H54 (cell line): ENCODE data around the gene PARG.
"Not testable (repeated sequence)": the region's sequence is repeated elsewhere in the genome, so short reads cannot be mapped to it uniquely, and the experiment has no call there.

Experiments used
- DNase-seq: peaks from one replicate; pipeline ENCODE4 v3.0.0; 2011; ENCODE audit warnings: low spot score, mixed read lengths; ENCODE audit not compliant: insufficient read length
- FAIRE-seq: peaks from 3 replicates; lab custom pipeline; 2011; peaks lifted over from hg19 to GRCh38; lab: Jason Lieb, UNC
- POLR2A ChIP-seq: IDR thresholded peaks from 2 replicates; pipeline ENCODE4 v1.6.1; 2011; ENCODE audit warnings: low read depth, mild to moderate bottlenecking, low read length

The PARG gene

DNA sequence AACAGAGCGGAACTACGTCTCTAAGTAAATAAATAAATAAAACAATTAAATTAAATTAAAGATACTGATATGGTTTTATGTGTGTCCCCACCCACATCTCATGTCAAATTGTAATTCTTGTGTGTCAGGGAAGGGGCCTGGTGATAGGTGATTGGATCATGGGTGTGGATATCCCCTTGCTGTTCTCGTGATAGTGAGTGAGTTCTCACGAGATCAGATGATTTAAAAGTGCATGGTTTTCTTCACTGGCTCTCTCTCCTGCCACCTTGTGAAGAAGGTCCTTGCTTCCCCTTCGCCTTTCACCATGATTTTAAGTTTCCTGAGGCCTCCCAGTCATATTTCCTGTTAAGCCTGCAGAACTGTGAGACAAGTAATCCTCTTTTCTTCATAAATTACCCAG, 150.7 kb downstream of the PARG start:
- TF ChIP-seq POLR2A, result no peak
- FAIRE-seq, result no peak
- DNase-seq, result no peak

DNA sequence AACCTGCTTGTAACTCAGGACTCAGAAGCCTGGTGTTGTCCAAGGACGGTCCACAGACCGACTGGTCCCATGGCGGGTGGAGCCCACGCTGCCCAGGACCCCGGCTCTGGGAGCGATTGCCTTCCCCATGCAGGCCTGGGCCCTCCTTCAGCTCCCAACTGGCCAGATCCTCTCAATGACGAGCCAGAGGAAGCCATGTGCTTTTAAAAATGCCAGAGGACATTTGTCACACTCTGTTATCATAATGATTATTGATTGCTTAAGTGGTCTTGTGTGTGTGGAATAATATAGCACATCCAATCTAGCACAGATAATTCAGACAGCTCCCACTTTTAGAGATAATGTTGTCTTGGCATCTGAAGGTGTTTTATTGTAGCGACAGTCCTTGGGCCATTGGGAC, 157.1 kb downstream of the PARG start:
- FAIRE-seq, result no peak
- no peak for DNase-seq
- TF ChIP-seq POLR2A, result no peak

DNA sequence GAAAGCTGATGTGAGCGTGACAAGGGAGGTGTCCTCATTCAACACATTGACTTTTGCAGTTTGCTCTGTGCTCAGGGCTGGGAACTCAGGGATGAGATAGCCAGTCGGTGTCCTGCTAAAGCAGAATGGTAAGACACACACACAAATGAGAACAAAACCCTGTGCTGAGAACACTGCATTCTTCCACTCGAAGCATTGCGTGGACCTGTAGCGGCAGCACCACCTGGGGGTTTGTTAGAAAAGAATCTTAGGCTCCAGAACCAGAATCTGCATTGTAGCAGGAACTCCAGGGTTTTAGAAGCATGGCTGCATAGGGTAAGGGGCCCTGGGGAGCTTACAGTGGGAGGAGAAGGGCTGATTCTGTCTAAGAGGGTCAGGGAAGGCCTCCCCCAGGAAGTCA, 158.2 kb downstream of the PARG start:
- DNase-seq, result no peak
- no peak for TF ChIP-seq POLR2A
- FAIRE-seq, result no peak

DNA sequence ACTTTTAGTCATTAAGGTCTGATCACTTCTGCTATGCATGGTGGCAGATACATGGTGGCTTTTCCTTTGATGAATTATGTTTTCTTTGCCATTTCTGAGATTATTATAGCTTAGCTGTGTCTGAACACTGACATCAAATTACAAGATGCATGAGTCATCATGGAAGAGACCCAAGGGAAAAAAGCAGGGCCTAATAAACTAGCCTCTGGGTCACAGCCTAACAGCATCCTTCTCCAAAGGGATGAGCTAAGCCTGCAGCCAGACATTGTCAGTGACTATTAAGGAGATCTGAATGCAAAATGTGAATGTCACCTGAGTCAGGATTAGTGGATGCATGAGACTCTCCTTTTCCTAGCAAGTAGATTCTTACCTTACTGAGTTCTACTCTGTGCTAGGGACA, 160.6 kb downstream of the PARG start:
- FAIRE-seq, result no peak
- no peak for TF ChIP-seq POLR2A
- DNase-seq, result no peak

DNA sequence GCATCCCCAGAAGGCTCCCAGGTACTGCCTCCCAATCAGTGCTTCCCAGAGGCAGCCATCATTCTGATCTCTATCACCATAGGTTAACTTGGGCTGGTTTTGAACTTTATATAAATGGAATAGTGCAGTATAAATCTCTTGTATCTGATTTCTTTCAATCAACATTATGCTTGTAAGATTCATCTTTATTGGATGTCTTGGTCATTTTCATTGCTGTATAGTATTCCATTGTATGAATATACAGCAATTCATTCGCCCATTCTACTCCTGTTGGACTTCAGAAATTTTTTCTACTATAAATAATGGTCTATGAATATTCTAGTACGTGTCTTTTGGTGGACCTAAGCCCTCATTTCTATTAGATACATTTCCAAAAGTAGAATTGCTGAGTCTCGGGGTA, 163.6 kb downstream of the PARG start:
- TF ChIP-seq POLR2A, result no peak
- FAIRE-seq, result no peak
- DNase-seq, result no peak

DNA sequence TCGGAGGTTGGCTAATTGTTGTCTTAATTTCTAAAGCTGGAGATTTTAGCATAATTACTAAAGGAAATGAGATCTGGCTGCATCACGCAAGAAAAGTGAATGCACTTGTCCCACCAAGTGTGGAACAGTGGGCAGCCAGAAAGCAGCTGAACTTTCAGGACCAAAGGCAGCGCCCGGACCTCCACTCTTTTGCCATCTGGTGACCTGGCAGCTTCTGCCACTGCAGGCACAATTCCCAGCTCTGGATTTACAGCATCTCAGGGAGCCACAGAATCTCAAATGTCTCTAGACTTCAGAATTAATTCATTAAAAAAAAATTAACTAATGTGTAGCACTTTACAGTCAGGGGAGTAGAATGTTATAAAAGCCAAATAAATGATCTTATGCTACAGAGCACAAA, 165.0 kb downstream of the PARG start:
- DNase-seq (no peak), FAIRE-seq (no peak)
- TF ChIP-seq POLR2A, result no peak

DNA sequence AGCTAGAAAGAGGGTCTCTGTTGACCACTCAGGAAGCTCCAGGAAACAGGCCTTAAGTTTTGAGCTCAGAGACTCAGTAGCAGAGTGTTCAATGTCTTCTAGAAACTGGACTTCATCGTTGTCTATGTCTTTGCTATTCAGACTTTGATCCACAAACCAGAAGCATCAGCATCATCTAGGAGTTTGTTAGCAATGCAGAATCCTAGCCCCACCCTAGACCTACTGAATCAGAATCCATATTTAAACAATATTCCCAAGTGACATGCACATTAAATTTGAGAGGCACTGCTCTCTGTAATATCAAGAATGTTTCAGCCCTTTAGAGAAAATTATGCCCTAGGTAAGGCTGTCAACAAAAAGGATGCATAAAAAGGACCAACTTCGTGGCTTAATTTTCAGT, 166.8 kb downstream of the PARG start:
- no peak for TF ChIP-seq POLR2A
- DNase-seq, result no peak
- FAIRE-seq, result no peak

DNA sequence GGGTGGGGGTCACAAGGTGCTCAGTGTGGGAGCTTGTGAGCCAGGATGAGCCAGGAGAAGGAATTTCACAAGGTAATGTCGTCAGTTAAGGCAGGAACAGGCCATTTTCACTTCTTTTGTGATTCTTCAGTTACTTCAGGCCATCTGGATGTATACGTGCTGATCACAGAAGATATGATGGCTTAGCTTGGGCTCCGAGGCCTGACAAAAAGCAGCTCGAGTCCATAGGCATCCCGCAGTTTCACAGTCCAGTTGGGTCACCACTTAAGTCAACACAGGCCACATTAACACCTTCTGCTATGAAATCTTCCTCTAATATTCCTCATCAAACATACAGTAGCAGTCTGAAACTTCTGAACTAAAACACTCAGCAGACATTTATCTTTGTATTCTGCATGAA, 168.9 kb downstream of the PARG start:
- DNase-seq, FAIRE-seq: not testable (repeated sequence)

DNA sequence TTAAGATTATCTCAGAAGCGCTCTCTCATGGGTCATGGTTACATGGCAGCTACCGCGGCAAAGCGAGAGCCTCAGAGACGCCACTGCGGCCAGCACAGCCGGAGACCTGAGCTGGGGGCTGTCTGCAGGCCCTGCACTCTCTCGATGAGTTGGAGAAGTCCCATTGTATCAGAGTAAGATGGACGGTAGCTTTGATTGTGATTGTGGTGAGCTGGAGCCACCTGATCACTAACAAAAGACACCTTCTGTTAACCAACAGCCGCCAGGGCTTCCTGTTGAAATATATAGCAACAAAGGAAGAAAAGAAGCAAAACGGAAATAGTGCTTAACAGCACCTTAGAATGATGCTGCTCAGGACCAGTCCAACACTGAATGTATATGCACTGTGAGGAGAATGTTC, 170.8 kb downstream of the PARG start:
- not testable (repeated sequence) for DNase-seq, FAIRE-seq

DNA sequence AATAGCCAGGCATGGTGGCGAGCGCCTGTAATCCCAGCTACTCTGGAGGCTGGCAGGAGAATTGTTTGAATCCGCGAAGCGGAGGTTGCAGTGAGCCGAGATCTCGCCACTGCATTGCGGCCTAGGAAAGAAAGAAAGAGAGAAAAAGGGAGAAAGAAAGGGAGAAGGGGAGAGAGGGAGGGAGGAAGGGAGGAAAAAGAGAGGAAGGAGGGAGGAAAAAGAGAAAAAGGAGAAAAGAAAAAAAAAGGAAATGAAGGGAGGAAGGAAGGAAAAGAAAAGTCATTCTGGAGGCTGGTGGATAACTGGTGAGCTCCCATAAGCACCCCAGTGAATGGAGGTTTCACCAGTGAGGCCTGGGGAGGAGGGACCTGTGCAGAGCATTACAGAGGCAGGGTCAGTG, 172.1 kb downstream of the PARG start:
- TF ChIP-seq POLR2A, result no peak
- FAIRE-seq (no peak), DNase-seq (no peak)

DNA sequence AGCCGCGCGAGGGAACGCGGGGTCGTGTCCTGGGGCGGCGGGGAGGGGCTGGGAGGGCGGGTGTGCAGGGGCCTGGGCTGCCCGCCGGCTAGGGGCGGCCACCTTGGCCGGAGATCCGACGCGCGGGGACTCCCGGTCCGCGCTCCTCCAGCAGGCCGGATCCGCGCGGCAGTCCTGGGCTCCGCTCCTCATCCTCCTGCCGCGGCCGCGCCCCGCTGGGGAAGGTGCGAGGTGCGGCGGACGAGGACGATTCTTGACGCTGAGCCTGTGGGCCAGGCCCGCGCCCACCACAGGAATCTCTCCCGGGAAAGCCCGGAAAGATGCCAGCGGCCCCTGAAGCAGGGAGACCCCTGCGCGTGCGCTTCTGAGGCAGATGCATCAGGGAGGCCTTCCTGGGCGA, 173.1 kb downstream of the PARG start:
- DNase-seq (no peak), FAIRE-seq (no peak)
- no peak for TF ChIP-seq POLR2A

DNA sequence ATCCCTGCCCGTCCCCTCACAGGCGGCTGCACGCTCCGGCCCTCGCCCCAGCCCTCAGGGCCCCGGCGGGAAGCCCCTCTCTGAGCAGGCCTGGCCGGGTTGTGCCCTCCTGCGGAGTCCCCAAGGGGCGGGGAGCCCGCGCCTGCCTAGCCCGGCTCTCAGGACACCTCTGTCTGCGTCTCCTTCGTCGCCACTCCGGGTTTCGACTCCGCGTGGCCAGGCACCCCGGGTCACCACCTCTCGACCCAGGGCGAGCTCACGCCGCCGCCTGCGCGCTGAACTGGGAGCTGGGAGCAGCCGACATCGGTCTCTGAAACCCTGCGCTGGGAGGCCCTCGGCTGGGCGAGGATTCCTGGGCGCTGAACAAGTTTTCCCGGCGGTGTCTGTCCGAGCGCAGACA, 173.5 kb downstream of the PARG start:
- FAIRE-seq (no peak), DNase-seq (no peak)
- TF ChIP-seq POLR2A, result no peak
